Superior temporal gyrus (tissue), 1 donor: ENCODE measurements around the gene SWT1.

ENCODE experiments used
- DNase-seq: peaks from one replicate; pipeline ENCODE4 v3.0.0-alpha.2; 2016; ENCODE audit errors: extremely low spot score

The SWT1 gene

DNA sequence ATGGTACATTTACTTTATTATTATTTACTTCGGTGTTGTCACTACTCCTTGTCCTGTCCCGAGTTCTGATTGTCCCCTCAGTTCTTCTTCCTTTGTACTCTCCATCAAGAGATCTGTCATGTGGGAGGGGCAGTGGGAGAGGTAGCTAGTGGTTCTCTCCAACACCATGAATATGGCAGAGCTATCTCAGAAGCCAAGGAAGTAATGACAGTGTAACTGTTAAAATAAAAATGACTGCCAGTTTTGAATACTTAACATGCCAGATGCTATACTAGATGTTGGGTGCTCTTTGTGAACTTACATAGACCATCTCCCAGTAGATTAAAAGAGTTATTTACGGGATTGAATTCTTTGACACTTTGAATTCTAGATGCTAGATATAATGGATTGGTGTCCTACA is 131.5 kb downstream of the SWT1 start:
- DNase-seq, result no peak

GRCh38 chr1:185289880-185290279 is 132.9 kb downstream of the SWT1 start:
- DNase-seq, result no peak

DNA sequence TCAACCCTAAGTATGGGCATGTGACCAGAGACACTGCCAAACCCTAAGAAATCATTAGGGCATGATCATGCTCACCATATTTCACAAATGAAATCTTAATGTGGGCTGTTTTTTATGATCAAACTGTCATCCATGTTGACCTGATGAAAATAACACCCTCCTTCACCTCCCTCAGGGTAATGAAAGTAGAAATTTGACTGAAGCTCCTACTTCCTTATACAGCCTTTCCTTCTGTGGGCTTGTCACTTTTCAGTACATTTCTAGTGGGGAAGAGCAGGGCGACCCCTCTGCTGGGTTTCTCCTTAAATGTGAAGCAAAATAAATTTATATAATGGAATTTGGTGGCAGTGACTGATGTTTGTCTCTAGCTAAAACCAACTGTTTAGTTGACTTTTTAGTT is 134.2 kb downstream of the SWT1 start:
- no peak for DNase-seq

- DNase-seq, result no peak
Measured at GRCh38 chr1:185291652-185292051, 134.7 kb downstream of the SWT1 start.

DNA sequence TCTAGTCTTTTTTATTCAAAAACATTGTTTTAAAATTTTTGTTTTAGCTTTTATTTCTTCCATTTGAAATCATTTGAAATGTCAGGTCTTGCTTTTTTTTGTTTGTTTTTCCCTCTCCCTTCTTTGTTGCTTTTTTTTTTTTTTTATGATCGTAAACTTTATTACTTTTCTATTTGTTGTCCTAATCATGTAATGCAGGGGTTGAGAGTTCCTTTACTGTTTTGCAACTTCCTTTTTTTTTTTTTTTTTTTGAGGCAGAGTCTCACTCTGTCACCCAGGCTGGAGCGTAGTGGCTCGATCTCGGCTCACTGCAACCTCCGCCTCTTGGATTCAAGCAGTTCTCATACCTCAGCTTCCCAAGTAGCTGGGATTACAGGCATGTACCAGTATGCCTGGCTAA is 135.3 kb downstream of the SWT1 start:
- DNase-seq, result no peak

DNA sequence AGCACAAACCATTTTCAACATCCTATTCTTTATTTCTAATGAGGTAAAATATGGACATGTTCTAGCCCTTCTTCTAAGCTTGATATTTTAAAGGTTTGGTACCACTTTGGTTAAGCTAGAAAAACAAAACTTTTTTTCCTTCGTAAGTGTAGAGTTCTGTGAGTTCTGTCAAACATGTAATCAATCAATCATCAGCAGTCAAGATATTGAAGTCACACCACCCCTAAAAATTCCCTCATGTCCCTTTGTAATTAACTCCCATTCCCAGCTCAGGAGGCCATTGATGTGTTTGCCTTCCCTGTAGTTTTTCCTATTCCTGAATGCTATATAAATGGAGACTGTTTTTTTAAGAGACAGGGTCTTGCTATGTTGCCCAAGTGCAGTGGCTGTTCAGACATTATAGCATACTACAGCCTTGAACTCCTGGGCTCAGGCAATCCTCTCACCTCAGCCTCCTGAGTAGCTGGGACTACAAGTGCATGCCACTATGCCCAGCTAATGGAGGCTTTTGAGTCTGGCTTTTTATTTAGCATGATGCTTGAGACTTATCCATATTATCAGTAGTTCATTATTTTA is 137.1 kb downstream of the SWT1 start:
- DNase-seq, result no peak

GRCh38 chr1:185295091-185295490 is 138.1 kb downstream of the SWT1 start:
- DNase-seq, result no peak

DNA sequence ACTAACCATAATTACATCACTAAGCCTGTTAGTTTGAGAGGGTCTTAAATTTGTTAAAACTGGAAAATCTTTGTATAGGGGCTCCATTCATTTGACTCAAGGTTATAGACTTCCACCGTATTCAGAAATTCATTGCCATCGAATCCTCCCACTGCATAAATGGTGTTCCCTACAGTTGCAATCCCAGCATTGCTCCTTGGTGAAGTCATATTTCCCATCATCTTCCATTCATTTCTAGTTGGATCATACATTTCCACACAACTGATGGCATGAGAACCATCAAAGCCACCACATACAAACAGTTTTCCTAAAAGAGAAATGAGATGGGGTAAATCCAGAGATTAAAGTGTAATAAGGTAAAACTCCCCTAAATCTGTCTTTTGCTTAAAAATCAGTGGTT is 141.0 kb downstream of the SWT1 start:
- DNase-seq, result no peak

GRCh38 chr1:185300152-185300551 is 143.2 kb downstream of the SWT1 start:
- no peak for DNase-seq

DNA sequence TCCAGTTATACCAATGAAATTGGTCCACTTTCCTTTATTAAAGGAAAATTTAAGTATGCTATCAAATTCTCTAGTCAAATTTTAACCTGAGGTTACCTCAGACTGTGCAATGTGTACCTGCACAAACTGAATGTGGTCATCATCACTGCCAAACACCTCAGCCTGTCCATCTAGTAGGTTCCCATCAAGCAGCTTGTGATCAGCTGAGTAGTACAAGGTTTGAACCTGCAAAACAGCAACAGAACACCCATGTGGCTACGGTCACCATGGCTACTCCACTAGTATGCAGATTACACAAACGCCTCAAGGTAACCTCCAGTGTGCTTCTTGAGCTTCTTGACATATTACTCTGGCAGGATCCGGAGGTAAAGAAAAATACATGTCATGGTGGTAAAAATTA is 148.5 kb downstream of the SWT1 start:
- DNase-seq, result no peak

DNA sequence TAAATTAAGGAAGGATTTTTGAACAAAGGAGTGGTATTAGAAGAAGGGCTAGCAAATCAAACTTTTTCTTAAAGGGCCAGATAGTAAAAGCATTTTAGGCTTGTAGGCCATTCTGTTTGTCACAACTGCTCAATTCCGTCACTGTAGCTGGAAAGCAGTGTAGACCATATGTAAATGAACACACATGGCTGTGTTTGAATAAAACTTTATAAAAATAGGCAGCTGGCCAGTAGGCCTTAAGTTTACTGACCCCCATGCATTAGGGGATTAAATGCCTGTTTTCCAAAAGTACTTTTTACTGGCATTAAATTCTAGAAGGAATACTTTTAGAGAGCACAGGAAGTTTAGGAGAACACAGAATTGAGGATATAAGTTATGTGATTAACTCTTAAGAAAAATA is 151.2 kb downstream of the SWT1 start:
- DNase-seq, result no peak

DNA sequence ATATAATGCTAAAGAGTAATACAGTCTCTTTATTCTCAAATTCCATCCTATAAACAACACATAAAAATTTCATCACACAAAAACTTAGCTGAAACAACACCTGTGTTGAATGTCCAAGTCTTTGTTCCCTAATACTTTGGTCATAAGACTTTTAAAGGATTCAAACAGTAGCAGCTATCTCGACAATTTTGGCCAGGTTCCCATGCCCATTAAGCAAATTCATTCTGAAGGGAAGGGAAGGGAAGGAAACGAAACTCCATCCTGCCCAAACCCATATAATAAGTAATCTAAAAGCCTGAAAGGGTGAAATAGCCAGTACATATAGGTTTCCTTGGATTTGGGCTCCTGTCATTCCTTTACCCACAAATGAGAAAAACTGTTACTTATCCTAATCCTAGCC is 152.6 kb downstream of the SWT1 start:
- no peak for DNase-seq

DNA sequence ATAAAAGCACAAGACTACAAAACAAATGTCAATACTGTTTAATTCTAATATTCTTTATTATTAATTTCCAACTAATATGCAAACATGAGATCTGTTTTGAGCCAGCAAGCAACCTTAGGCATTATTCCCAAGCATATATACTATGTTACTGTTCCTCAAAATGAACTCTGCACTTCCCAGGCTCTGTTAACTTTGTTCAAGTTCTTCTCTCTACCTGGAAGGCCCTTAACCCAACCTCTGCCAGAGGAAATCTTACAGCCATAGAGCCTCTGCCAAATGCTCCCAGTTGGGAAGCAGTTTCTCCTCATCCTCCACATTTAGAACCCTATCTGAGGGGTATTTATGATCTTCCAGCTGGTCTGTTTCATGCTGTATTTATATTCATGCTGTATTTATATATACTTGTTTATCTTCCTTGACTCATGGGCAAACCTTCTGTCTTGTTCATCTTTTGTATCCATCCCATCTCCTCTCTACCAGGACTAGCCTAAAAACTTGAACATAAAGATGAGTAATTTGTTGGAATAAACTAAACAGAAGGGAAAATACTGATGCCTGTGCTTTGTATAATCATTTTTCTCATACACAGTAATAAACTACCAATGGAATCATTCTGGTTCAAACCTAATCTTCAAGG is 154.7 kb downstream of the SWT1 start:
- DNase-seq, result no peak

DNA sequence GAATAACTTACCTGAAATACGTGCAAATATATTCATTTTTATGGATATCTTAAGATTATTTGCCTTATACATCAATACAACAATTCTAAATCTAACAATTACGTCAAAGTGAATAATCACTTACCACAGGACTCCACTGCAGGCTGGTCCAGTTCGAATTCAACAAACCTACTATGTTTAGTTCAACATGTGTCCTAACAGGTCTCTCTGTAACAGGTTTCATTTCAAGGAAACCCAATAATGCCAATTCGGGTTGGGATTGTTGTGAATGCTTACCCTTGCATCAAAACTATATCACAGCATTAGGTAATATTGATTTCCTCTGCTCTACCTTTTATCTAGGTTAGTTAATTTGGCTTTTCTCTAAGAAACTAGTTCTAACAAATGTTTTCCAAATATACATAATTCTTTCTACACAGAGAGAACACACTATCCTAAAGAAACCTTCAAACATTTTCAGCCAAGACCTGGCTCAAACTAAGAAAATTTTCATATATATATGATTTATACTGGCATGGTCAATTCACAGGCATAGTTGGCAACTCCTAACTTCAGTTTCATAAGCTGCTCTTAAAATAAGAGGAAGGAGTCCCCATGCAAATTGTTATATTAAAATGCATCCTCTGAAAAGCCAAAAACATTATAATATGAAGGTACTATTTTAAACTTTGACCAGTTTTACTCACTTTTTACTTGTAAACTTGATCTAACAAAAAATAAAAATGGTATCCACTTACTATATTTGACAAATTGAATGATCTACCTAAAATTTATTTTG is 155.6 kb downstream of the SWT1 start:
- DNase-seq, result no peak

- DNase-seq, result no peak
Measured at GRCh38 chr1:185314411-185314810, 157.4 kb downstream of the SWT1 start.

DNA sequence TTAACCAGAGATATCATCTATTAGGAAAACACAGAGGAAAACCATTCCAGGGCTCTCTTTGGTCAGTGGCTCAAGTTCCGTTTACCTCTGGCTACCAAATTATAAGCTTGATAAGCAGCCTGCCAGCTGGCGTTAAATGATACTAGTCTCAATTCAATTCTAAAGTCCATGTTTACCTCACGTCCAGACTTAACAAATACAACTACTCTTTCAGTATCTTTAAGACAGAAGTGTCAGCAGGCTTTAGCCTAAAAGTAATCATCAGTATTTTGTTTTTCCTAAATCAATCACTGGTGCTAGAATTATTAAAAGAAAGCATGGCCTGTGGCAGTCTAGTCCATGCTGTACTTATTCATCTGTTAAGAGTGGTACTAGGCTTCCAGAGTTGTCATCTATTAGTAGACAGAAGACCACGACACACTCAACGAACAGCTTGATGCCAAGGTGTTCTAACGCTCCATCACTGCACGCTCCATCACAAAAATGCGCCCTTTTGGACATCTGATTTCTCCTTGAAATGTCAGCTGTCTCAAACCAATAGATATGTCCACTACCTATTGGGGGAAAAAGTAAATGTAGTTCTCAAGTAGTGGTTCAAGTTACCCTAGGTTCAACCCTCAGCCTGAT is 158.6 kb downstream of the SWT1 start:
- DNase-seq, result no peak

GRCh38 chr1:185316163-185317033 is 159.4 kb downstream of the SWT1 start:
- DNase-seq, result peak; percentile 84

DNA sequence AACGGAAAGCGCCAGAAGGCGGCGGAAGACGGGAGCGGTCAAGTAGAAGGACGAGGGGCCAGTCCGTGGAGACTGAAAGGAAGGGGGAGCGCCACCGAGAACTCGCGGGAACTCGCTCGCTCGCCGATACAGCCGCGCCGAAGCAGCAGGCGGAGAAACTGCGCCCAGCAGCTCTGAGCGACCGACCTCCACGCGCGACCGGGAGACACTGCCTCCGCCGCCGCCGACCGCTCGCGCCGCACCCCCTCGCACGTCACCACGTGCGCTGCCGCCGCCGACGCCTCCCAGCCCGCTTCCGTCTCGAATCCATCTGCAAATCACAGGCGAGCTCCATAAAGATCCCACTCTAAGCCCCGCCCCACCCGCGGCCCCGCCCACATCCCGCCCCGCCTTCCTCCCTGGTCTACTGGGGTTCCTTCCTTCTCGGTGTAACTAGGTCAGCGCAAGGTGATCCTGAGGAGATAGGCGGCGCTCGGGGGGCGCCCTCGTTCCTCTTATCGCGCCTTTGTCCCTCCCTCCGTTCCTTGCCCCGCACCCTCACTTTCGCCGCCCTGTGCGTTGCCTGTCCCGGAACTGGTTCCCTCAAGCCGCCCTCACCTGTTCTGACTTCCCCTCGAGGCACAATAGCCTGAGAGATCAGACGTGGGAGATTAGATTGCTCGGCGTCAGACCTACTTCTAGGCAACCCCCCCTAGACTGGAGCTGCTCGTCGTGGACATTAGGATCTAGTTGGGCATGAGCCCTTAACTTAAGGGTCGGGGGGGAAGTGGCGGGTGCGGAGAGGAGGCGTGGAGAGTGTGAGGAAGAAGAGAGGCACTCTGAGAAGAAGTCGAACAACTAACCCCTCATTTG is 160.3 kb downstream of the SWT1 start, which contains the start of gene IVNS1ABP:
IVNS1ABP (minus strand) TSS at position 210 of the 852 bp plus-strand sequence. CDS start 7,750 bp downstream, outside the sequence.
- DNase-seq, result peak; percentile 93

GRCh38 chr1:185317886-185318310 is 160.9 kb downstream of the SWT1 start:
- no peak for DNase-seq

DNA sequence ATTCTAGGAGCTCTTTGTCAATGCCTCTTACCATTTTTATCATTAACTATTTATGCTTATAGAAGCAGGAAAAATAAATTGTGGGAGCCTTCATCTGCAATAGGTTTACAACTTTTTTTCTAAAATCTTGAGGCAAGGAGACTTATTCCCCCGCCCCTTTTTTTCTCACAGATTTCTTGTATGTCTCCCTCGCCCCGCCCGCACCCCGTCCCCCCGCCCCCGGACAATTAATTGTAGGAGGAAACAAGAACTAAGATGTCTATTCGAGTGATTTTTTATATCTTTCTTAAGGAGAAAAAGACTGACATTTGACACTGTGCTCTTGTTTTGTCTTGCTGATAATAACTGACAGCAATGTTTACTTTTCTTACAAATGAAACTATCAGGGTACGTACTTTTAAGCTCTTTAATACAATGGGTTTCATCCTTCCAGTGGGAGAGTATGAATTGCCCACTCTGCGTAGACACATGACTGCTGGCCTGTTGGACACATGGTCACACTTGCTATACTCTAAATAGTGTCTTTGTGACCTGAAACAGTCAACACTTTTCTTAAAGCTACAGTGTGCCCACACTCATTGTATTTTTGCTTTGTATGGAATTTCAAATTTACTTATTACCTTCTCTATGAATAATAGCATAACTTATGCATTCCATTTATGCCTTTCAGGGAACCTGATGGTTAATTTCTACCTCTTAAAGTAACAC is 161.6 kb downstream of the SWT1 start:
- DNase-seq, result peak; percentile 63
